Activated gamma-delta T cell treated with Interleukin-2 at 50 U/mL for 16 hours (primary cell): Measurements from ENCODE around the gene AIG1.

Experiments
- DNase-seq: peaks from one replicate; pipeline ENCODE4 v3.0.0-alpha.2; 2020

AIG1 gene

DNA sequence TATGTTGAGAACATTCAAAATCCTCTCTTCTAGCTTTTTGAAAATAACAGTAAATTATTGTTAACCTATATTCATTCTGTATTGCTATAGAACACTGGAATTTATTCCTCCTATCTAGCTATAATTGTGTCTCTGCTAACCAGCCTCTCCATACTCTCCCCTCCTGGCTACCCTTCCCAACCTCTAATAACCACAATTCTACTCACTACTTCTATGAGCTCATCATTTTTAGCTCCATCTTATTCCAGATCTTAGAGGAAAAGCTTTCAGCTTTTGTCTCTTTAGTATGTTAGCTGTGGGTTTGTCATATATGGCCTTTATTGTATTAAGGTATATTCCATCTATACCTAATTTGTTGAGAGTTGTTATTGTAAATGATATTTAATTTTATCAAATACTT is 108.8 kb downstream of the AIG1 start:
- DNase-seq: no peak

DNA sequence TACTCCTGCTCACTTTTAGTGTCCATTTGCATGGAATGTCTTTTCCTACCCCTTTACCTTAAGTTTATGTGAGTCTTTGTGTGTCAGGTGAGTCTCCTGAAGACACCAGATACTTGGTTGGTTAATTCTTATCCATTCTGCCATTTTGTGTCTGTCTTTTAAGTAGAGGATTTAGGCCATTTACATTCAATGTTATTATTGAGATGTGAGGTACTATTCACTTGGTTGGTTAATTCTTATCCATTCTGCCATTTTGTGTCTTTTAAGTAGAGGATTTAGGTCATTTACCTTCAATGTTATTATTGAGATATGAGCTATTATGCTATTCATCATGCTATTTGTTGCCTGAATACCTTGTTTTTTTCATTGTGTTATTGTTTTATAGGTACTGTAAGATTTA is 113.8 kb downstream of the AIG1 start:
- DNase-seq: no peak

GRCh38 chr6:143174951-143175350 is 114.3 kb downstream of the AIG1 start:
- no peak for DNase-seq

- DNase-seq: no peak
Observed at GRCh38 chr6:143176090-143177021, 115.7 kb downstream of the AIG1 start.

- DNase-seq: no peak
Observed at GRCh38 chr6:143177706-143178105, 117.0 kb downstream of the AIG1 start.

- no peak for DNase-seq
Observed at GRCh38 chr6:143179096-143179495, 118.4 kb downstream of the AIG1 start.

- no peak for DNase-seq
Observed at GRCh38 chr6:143179901-143180612, 119.4 kb downstream of the AIG1 start.

GRCh38 chr6:143180826-143181225 is 120.1 kb downstream of the AIG1 start:
- DNase-seq: no peak

DNA sequence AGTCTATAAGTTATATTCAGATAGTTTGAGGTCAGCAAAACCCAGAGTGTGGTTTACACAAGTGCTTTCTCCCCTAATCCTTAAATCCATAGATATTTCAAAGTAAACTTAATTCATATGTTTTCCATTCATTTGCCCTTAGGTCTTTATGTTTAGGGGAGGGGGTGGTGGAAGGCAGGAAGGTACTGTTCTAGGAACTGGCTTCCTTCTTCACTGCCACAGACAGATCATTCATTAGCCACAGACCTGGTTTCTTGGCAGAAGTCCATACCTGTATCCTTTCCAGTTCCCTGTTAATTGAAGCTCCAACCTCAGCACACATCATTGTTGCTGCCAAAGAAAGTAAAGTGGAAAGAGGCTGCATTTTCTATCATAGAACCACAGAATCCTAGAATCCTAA is 123.0 kb downstream of the AIG1 start:
- DNase-seq: no peak

GRCh38 chr6:143185288-143185687 is 124.6 kb downstream of the AIG1 start:
- no peak for DNase-seq

DNA sequence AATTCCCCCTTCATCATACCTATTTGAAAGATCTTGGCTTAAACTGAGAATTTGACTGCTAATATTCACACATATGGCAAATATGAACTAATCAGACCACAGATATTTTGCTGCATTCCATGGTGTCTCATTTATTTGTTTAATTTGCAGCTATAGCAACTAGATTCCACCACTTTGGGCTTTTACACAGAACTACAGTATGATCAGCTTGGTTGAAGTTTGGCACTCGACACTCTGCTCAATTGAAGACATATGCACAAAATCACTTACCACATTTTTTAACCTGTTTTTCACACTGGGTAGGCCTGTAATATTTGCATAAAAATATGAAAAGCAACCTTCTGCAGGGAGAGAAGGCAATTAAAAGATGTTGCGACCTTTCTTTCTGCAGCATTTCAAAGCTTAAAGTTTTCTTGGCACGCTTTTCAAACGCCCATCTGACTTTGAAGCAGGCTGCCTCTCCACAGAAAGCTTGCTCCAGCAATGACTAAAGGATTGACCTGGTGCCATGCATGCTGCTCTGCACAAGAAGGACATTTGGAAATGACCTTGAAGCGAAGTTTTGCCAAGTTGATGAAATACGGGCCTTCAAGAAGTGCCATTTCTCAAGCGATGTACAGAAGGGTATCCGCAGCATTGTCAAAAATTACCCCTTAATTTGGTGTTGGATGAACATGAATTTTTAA is 126.7 kb downstream of the AIG1 start:
- DNase-seq: no peak

DNA sequence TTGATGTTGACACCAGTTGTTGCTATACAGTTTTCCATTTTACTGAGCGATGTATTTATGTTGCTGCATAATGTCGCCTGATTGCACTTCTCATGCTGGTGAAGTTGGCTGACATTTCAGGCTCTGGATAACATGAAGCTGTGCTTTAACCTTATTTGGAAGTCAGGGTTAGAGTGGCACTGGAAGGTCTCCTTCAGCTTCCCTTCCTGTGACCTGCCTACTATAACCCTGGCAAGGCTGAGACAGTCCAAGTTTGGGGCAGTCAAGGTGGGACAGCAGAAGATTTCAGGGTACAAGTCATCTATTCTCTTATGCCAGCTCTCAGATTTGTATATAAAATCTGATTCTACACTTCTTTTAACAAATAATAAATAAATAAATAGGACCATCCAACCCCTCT is 127.6 kb downstream of the AIG1 start:
- no peak for DNase-seq

GRCh38 chr6:143191361-143191760 is 130.7 kb downstream of the AIG1 start:
- DNase-seq: no peak

DNA sequence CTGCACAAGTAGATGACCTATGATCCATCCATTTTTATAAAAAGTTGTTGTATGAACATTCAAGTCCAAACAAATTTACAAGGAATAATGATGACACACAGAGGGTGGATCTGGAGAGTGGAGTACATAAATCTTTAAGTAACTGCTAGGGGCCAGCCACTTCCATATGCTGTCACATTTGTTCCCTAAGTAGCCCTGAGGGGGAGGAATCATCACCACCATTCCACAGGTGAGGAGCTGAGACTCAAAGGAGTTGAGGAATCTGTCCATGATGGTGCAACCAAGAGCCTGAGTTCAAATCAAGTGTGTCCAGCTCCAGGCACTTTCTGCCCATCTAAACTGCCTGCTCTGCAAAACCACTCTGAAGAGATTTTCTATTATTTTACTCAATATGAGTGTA is 132.1 kb downstream of the AIG1 start:
- DNase-seq: no peak

DNA sequence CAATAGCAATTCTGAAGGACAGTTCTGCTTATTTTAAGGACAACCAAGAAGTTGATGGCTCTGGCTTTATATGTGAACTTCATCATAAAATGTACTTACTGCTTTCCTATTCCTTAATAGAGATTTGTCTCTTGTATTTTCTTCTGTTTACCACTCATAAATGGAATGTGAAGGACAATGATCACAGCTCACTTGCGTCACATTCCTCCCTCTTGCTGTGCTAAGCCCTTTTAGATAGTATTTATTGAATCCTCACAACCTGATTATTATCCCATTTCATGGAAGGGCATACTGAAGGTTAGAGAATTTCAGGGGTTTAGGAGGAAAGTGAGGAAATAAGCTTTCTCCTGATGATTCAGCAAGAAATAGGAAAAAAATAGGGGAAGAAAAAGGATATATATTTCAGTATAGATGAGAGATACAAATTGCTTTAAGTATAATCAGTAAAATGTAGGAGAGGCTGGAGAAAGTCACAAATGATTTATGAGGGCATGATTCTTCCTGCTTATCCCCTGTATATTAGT is 132.9 kb downstream of the AIG1 start:
- no peak for DNase-seq

DNA sequence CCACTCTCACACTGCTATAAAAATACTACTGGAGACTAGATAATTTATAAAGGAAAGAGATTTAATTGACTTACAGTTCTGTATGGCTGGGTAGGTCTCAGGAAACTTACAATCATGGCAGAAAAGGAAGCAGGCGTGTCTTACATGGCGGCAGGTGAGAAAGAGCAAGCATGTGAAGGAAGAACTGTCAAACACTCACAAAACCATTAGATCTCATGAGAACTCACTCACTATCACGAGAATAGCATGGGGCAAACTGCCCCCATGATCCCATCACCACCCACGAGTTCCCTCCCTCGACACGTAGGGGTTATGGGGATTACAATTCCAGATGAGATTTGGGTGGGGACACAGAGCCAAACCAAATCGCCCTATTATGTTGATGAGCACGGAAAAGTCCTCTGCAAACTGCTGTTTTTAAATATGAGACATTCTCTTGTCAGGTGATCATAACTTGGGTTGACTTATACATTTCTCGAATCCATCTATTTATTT is 133.5 kb downstream of the AIG1 start:
- DNase-seq: no peak

- no peak for DNase-seq
Observed at GRCh38 chr6:143195349-143195845, 134.7 kb downstream of the AIG1 start.

GRCh38 chr6:143196525-143197225 is 136.0 kb downstream of the AIG1 start:
- DNase-seq: no peak

- DNase-seq: no peak
Observed at GRCh38 chr6:143197377-143197776, 136.7 kb downstream of the AIG1 start.

- DNase-seq: no peak
Observed at GRCh38 chr6:143198312-143198711, 137.6 kb downstream of the AIG1 start.

- no peak for DNase-seq
Observed at GRCh38 chr6:143199291-143199690, 138.6 kb downstream of the AIG1 start.

DNA sequence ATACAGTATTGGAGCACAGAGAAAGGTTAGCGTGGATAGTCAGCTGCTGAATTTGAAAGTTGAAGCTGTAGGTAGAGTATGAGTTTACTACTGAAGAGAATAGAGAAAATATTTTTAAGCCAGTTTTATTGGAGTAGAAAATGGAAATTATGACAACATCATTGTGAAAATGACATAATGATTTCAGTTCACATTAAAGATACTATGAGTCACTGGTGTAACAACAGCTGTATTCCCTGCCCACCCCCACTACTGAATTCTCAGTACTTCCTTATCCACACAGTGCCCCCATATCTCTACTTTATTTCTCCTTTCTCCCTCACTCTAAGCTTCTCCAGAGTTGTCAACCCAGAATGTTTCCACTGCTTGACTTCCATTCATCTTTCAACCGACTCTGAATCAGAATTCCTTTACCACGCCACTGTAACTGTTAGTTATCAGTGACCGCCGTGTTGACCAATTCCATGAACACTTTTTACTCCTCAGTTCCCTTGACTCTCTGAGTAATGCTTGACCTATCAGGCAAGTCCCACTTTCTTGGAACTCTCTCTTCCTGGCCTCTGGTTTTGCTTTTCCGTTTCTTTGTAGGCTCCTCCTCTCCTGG is 139.6 kb downstream of the AIG1 start:
- no peak for DNase-seq
